Neural cell (in vitro differentiated cells): ENCODE data around the gene MARCHF9. TPM values are rescaled to one million over a fixed set of nuclear protein-coding genes. Genes with fewer than 3 reads are reported as not detected.
A peak's percentile ranks its signal among the peaks of the same experiment; 100 is the strongest.

Experiments used
- H2AFZ ChIP-seq: fragments of 200-600, 300-800 bp; sonication (generic), shearing (Covaris generic); 2 replicates; pipeline ENCODE4 v1.6.0; 2014; ENCODE audit warnings: low read depth, mild to moderate bottlenecking, antibody characterized with exemption, low read length, moderate library complexity
- H3F3A ChIP-seq: fragments of 200-600 bp; shearing (Covaris generic); 2 replicates; pipeline ENCODE4 v1.6.1; 2016; ENCODE audit warnings: mild to moderate bottlenecking, moderate library complexity, mixed read lengths, antibody characterized with exemption, low read length; ENCODE audit not compliant: insufficient read depth, poor library complexity, severe bottlenecking
- H3K27ac ChIP-seq: fragments of 200-600, 300-800 bp; sonication (generic), shearing (Covaris generic); 2 replicates; pipeline ENCODE4 v1.5.1; 2014; ENCODE audit warnings: mild to moderate bottlenecking, low read length, moderate library complexity
- H3K27me3 ChIP-seq: fragments of 300-800, 200-600 bp; sonication (generic), shearing (Covaris generic); 2 replicates; pipeline ENCODE4 v1.6.0; 2014; ENCODE audit warnings: mild to moderate bottlenecking, low read depth, low read length, moderate library complexity; ENCODE audit not compliant: insufficient read depth
- H3K36me3 ChIP-seq: fragments of 300-800, 200-600 bp; sonication (generic), shearing (Covaris generic); 2 replicates; pipeline ENCODE4 v1.5.1; 2014; ENCODE audit warnings: mild to moderate bottlenecking, antibody characterized with exemption, low read length, moderate library complexity; ENCODE audit not compliant: insufficient read depth
- H3K4me2 ChIP-seq: fragments of 300-800, 200-600 bp; sonication (generic), shearing (Covaris generic); 2 replicates; pipeline ENCODE4 v1.6.0; 2014; ENCODE audit warnings: mild to moderate bottlenecking, low read length
- H3K4me3 ChIP-seq: fragments of 300-800, 200-600 bp; sonication (generic), shearing (Covaris generic); 2 replicates; pipeline ENCODE4 v1.5.1; 2014; ENCODE audit warnings: mild to moderate bottlenecking, low read length, moderate library complexity
- H3K79me2 ChIP-seq: fragments of 200-600 bp; shearing (Covaris generic); replicated peaks from 2 replicates; pipeline ENCODE4 v1.6.0; 2014; ENCODE audit warnings: mild to moderate bottlenecking, low read length, moderate library complexity; ENCODE audit not compliant: insufficient read depth
- H3K9ac ChIP-seq: fragments of 300-800, 200-600 bp; sonication (generic), shearing (Covaris generic); 2 replicates; pipeline ENCODE4 v1.6.1; 2016; ENCODE audit warnings: mild to moderate bottlenecking, low read length, mixed read lengths
- H3K9me2 ChIP-seq: fragments of 200-600 bp; shearing (Covaris generic); 2 replicates; pipeline ENCODE4 v1.6.1; 2016; ENCODE audit warnings: mild to moderate bottlenecking, low read length, mixed read lengths; ENCODE audit not compliant: insufficient read depth
- H3K9me3 ChIP-seq: fragments of 200-600, 300-800 bp; sonication (generic), shearing (Covaris generic); 2 replicates; pipeline ENCODE4 v1.6.1; 2016; ENCODE audit warnings: mild to moderate bottlenecking, mixed run types, low read length, moderate library complexity, mixed read lengths
- H4K20me1 ChIP-seq: fragments of 200-600 bp; shearing (Covaris generic); 2 replicates; pipeline ENCODE4 v1.6.1; 2016; ENCODE audit warnings: mild to moderate bottlenecking, mixed run types; ENCODE audit not compliant: insufficient read depth
- EP300 ChIP-seq: fragments of 450-650 bp; conservative IDR thresholded peaks from 2 replicates; pipeline ENCODE4 v1.6.1; 2014; ENCODE audit warnings: antibody characterized with exemption, mild to moderate bottlenecking, moderate library complexity; ENCODE audit not compliant: poor library complexity, severe bottlenecking
- EZH2 ChIP-seq: fragments of 200-600, 300-800 bp; shearing (Covaris generic), sonication (generic); IDR thresholded peaks from 2 replicates; pipeline ENCODE4 v1.6.1; 2014; ENCODE audit warnings: antibody characterized with exemption, low read length, borderline replicate concordance, mild to moderate bottlenecking; ENCODE audit not compliant: insufficient read depth, poor library complexity, severe bottlenecking
- MXI1 ChIP-seq: fragments of 450-650 bp; conservative IDR thresholded peaks from 2 replicates; pipeline ENCODE4 v1.6.1; 2014; ENCODE audit warnings: antibody characterized with exemption, mild to moderate bottlenecking; ENCODE audit not compliant: poor library complexity, severe bottlenecking
- POLR2AphosphoS5 ChIP-seq: IDR thresholded peaks from 2 replicates; pipeline ENCODE4 v1.6.1; 2012
- RAD21 ChIP-seq: fragments of 450-650 bp; conservative IDR thresholded peaks from 2 replicates; pipeline ENCODE4 v1.6.1; 2014; ENCODE audit warnings: antibody characterized with exemption, mild to moderate bottlenecking, moderate library complexity
- SMC3 ChIP-seq: fragments of 450-650 bp; conservative IDR thresholded peaks from 2 replicates; pipeline ENCODE4 v1.6.1; 2014; ENCODE audit warnings: antibody characterized with exemption, mild to moderate bottlenecking, moderate library complexity; ENCODE audit not compliant: poor library complexity
- TAF1 ChIP-seq: IDR thresholded peaks from 2 replicates; pipeline ENCODE4 v1.6.1; 2012; ENCODE audit warnings: low read depth
- polyA plus RNA-seq: library from polyadenylated mRNA; depleted of rRNA; stranded (reverse); fragments of >200 nt; gene quantifications from 2 replicates; pipeline ENCODE4 v1.2.3, GENCODE V29; 2014
- TF ChIP-seq, protein P1 (sequence below): IDR thresholded peaks from 2 replicates; pipeline ENCODE4 v1.6.1; 2012; ENCODE audit warnings: borderline replicate concordance
- TF ChIP-seq, protein P2 (sequence below): fragments of 450-650 bp; IDR thresholded peaks from 2 replicates; pipeline ENCODE4 v1.5.1; 2014; ENCODE audit warnings: antibody characterized with exemption, mild to moderate bottlenecking, moderate library complexity; ENCODE audit not compliant: poor library complexity, severe bottlenecking

Gene MARCHF9
- polyA plus RNA-seq, 1 donor from 2014 or later: 34.5 TPM

DNA sequence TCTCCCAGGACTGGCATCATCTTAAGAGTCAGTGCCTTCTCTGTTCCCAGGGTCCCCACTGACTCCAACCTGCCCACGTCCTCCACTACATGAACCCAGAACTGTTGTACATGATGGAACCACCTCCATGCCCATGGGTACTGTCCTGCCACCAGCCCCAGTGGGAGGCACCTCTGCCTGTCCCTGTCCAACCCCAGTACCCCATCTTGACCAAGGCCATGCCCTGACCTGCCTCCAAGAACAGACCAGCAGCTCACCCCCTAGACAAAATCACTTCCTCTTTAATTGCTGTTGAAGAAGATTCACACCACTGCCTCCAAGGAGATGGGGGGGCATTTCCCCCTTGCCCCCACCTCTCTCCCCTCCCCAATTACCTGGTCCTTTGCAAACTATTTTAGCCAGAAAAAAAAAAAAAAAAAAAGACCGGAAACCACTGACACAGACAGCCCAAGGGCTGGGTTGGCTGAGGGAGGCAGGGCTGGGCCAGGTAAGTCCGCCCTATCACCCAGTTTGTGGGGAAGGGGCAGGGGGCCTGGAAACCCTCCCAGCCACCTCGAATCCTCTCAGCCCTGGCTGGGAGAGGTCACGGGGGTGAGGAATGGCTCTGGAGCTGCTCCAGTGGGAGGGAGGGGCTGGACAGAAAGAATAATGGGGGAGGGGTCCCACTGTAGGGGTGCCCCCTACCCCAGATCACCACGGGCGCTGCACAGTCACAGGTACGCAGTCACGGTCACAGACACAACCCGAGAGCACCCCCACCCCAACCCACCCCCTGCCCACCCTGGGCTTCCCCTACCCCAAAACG lies 29.8 kb upstream of the MARCHF9 start:
- Histone ChIP-seq H3F3A (no peaks in the 10 kb centered on the region), H3K9me2 (no peaks in the 10 kb centered on the region), H3K27me3 (peaks cover 42% of the 10 kb centered on the region), H3K79me2 (no peaks in the 10 kb centered on the region), H3K4me3 (no peak overlapping the region), H3K9me3 (no peaks in the 10 kb centered on the region), H3K4me2 (no peak overlapping the region), H2AFZ (no peak overlapping the region), H4K20me1 (no peaks in the 10 kb centered on the region), H3K27ac (no peak overlapping the region), H3K9ac (no peak overlapping the region), H3K36me3 (peaks cover 4% of the 10 kb centered on the region)
- TF ChIP-seq SMC3: no peak
- TF ChIP-seq, protein P1, sequence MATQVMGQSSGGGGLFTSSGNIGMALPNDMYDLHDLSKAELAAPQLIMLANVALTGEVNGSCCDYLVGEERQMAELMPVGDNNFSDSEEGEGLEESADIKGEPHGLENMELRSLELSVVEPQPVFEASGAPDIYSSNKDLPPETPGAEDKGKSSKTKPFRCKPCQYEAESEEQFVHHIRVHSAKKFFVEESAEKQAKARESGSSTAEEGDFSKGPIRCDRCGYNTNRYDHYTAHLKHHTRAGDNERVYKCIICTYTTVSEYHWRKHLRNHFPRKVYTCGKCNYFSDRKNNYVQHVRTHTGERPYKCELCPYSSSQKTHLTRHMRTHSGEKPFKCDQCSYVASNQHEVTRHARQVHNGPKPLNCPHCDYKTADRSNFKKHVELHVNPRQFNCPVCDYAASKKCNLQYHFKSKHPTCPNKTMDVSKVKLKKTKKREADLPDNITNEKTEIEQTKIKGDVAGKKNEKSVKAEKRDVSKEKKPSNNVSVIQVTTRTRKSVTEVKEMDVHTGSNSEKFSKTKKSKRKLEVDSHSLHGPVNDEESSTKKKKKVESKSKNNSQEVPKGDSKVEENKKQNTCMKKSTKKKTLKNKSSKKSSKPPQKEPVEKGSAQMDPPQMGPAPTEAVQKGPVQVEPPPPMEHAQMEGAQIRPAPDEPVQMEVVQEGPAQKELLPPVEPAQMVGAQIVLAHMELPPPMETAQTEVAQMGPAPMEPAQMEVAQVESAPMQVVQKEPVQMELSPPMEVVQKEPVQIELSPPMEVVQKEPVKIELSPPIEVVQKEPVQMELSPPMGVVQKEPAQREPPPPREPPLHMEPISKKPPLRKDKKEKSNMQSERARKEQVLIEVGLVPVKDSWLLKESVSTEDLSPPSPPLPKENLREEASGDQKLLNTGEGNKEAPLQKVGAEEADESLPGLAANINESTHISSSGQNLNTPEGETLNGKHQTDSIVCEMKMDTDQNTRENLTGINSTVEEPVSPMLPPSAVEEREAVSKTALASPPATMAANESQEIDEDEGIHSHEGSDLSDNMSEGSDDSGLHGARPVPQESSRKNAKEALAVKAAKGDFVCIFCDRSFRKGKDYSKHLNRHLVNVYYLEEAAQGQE: no peak

DNA sequence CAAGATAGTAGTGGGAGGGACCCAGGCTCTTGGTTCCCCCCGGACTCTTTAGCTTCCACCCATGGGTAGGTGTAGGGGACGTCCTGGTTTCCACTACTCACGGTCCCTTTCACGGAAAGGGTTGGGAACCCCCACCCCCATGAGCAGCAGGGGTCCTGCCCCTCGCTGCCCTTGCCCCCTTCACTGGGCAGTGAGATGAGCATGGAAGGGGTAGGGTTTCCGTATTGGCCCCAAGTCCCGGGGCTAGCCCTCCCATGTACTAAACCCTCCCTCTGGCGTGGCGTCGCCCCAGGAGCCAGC lies 29.1 kb upstream of the MARCHF9 start:
- H3K79me2 ChIP-seq: no peaks in the 10 kb centered on the region
- no peaks in the 10 kb centered on the region for H4K20me1 ChIP-seq
- no peak overlapping the region for H2AFZ ChIP-seq
- no peaks in the 10 kb centered on the region for H3K9me3 ChIP-seq
- H3K36me3 ChIP-seq: peaks cover 4% of the 10 kb centered on the region
- no peak overlapping the region for H3K4me3 ChIP-seq
- H3K9me2 ChIP-seq: no peaks in the 10 kb centered on the region
- no peak overlapping the region for H3K27ac ChIP-seq
- H3F3A ChIP-seq: no peaks in the 10 kb centered on the region
- peaks cover 47% of the 10 kb centered on the region for H3K27me3 ChIP-seq
- TF ChIP-seq TAF1: no peak
- TF ChIP-seq EZH2: no peak
- TF ChIP-seq RAD21: no peak
- no peak for TF ChIP-seq POLR2AphosphoS5
- H3K9ac ChIP-seq: no peak overlapping the region
- no peak overlapping the region for H3K4me2 ChIP-seq

DNA sequence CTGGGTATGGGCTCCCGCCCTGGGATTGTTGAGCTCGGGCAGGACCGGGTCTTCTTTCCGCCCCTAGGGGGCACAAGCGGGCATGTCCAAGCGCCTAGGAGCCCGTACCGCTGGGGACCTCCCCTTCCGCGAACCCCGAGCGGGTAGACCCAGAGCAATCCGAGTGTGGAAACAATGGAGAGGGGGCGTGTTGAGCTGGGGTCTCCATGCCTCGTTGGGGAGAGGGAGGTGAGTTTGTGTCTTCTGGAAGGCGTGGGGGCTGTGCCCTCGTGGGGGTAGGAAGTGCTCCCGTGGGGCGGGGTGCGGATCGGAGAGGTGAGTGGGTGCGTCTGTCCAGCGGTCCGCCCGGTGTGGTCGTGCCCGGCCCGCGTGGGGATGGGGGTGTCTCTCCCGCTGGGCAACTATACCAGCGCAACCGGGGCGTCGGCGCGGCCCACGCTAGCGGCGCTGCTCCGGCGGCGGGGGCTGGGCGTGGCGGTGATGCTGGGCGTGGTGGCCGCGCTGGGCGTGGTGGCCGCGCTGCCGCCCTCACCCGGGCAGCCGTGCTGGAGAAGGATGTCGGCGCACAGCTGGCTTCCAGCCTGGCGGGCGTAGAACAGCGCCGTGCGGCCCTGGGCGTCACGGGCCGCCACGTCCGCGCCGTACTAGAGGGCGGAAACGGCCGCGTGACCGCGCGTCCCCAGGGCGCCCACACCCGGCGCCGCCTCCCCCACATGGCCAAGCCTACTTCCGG lies 28.6 kb upstream of the MARCHF9 start:
- H3K4me2 ChIP-seq: no peak overlapping the region
- peak overlapping the region; percentile 24 for H3K4me3 ChIP-seq
- no peaks in the 10 kb centered on the region for H3K79me2 ChIP-seq
- no peaks in the 10 kb centered on the region for H3K9me3 ChIP-seq
- no peak overlapping the region for H2AFZ ChIP-seq
- H3K27me3 ChIP-seq: peaks cover 51% of the 10 kb centered on the region
- no peaks in the 10 kb centered on the region for H3F3A ChIP-seq
- TF ChIP-seq EZH2: no peak
- TF ChIP-seq TAF1: no peak
- no peak for TF ChIP-seq SMC3
- TF ChIP-seq RAD21: peak; percentile 21
- TF ChIP-seq EP300: no peak
- TF ChIP-seq POLR2AphosphoS5: no peak
- TF ChIP-seq, protein P1: no peak
- no peak for TF ChIP-seq MXI1
- TF ChIP-seq, protein P2, sequence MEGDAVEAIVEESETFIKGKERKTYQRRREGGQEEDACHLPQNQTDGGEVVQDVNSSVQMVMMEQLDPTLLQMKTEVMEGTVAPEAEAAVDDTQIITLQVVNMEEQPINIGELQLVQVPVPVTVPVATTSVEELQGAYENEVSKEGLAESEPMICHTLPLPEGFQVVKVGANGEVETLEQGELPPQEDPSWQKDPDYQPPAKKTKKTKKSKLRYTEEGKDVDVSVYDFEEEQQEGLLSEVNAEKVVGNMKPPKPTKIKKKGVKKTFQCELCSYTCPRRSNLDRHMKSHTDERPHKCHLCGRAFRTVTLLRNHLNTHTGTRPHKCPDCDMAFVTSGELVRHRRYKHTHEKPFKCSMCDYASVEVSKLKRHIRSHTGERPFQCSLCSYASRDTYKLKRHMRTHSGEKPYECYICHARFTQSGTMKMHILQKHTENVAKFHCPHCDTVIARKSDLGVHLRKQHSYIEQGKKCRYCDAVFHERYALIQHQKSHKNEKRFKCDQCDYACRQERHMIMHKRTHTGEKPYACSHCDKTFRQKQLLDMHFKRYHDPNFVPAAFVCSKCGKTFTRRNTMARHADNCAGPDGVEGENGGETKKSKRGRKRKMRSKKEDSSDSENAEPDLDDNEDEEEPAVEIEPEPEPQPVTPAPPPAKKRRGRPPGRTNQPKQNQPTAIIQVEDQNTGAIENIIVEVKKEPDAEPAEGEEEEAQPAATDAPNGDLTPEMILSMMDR: peak; percentile 66
- H3K9me2 ChIP-seq: no peaks in the 10 kb centered on the region
- no peaks in the 10 kb centered on the region for H4K20me1 ChIP-seq
- peaks cover 4% of the 10 kb centered on the region for H3K36me3 ChIP-seq
- H3K9ac ChIP-seq: no peak overlapping the region
- H3K27ac ChIP-seq: no peak overlapping the region
